CD14-positive monocyte (primary cell): Measurements from ENCODE around the gene C4BPB. TPM values are rescaled to one million over a fixed set of nuclear protein-coding genes. Genes with fewer than 3 reads are reported as not detected.

Source experiments
- DNase-seq, 3 donors: peaks; one replicate each; pipeline ENCODE4 v3.0.0-alpha.2; 2011 to 2022
- H2AFZ ChIP-seq: 2 replicates; pipeline ENCODE4 v1.6.0; 2012; ENCODE audit warnings: mild to moderate bottlenecking, low read depth, low read length, inconsistent platforms; ENCODE audit not compliant: insufficient read depth, poor library complexity, severe bottlenecking
- H3K27ac ChIP-seq, 2 donors: 1 replicate in 1 of 2; 2 replicates in 1 of 2; pipeline ENCODE4 v1.5.1; 2012 to 2013; ENCODE audit warnings: low read length in 2 of 2, control low read depth in 1 of 2, inconsistent platforms in 1 of 2, low read depth in 1 of 2, mild to moderate bottlenecking in 1 of 2
- H3K27me3 ChIP-seq, 2 donors: one replicate each; pipeline versions ENCODE4 v1.6.0 to v1.6.1; 2011 to 2013; ENCODE audit warnings: low read length in 2 of 2; ENCODE audit not compliant: control insufficient read depth in 2 of 2, insufficient read depth in 2 of 2
- H3K36me3 ChIP-seq, 2 donors: replicated peaks in 1 of 2; 1 replicate in 1 of 2; 2 replicates in 1 of 2; pipeline versions ENCODE4 v1.5.1 to v1.6.1; 2012 to 2013; ENCODE audit warnings: low read length in 2 of 2, control low read depth in 1 of 2, inconsistent platforms in 1 of 2, mild to moderate bottlenecking in 1 of 2; ENCODE audit not compliant: insufficient read depth in 2 of 2, control insufficient read depth in 1 of 2
- H3K4me1 ChIP-seq, 2 donors: 1 replicate in 1 of 2; 2 replicates in 1 of 2; pipeline versions ENCODE4 v1.5.1 to v1.6.1; 2012 to 2013; ENCODE audit warnings: low read length in 2 of 2, control low read depth in 1 of 2, inconsistent platforms in 1 of 2, mild to moderate bottlenecking in 1 of 2, moderate library complexity in 1 of 2; ENCODE audit not compliant: insufficient read depth in 2 of 2, control insufficient read depth in 1 of 2
- H3K4me2 ChIP-seq: replicated peaks from 2 replicates; pipeline ENCODE3; 2012; ENCODE audit warnings: low read length, moderate library complexity, mild to moderate bottlenecking; ENCODE audit not compliant: poor library complexity, severe bottlenecking; ENCODE audit errors: extremely low read depth
- H3K4me3 ChIP-seq, 3 experiments: fragments of 200-600 bp in 1 of 3; sonication (generic) in 1 of 3; replicated peaks in 1 of 3; 1 replicate in 2 of 3; 2 replicates in 1 of 3; pipeline ENCODE4 v1.5.1; 2011 to 2013; ENCODE audit warnings: low read length in 3 of 3, mild to moderate bottlenecking in 3 of 3, control low read depth in 2 of 3, low read depth in 2 of 3, inconsistent platforms in 1 of 3, moderate library complexity in 1 of 3
- H3K79me2 ChIP-seq: 2 replicates; pipeline ENCODE4 v1.6.0; 2012; ENCODE audit warnings: mild to moderate bottlenecking, control low read depth, inconsistent platforms, low read length, moderate library complexity; ENCODE audit not compliant: insufficient read depth
- H3K9ac ChIP-seq: 2 replicates; pipeline ENCODE4 v1.6.0; 2017; ENCODE audit warnings: low read length, mild to moderate bottlenecking; ENCODE audit not compliant: insufficient read depth, poor library complexity, severe bottlenecking
- H3K9me3 ChIP-seq, 2 donors: replicated peaks in 1 of 2; 1 replicate in 1 of 2; 2 replicates in 1 of 2; pipeline versions ENCODE4 v1.5.1 to v1.6.1; 2012 to 2013; ENCODE audit warnings: low read length in 2 of 2, control low read depth in 1 of 2; ENCODE audit not compliant: control insufficient read depth in 1 of 2, insufficient read depth in 1 of 2
- H4K20me1 ChIP-seq: 2 replicates; pipeline ENCODE4 v1.6.0; 2012; ENCODE audit warnings: mild to moderate bottlenecking, low read length, control low read depth, moderate library complexity; ENCODE audit not compliant: insufficient read depth
- H3K27ac Mint-ChIP-seq, 7 donors: one replicate each; pipeline ENCODE4 v1.8.0; 2020; ENCODE audit warnings: mild to moderate bottlenecking in 7 of 7, mixed read lengths in 7 of 7, moderate library complexity in 6 of 7, inconsistent platforms in 2 of 7
- H3K27me3 Mint-ChIP-seq, 3 donors: one replicate each; pipeline ENCODE4 v1.8.0; 2021 to 2022; ENCODE audit warnings: low read depth in 3 of 3, mild to moderate bottlenecking in 3 of 3, mixed read lengths in 3 of 3, moderate library complexity in 3 of 3, inconsistent platforms in 1 of 3
- H3K36me3 Mint-ChIP-seq, 2 donors: one replicate each; pipeline ENCODE4 v1.8.0; 2020; ENCODE audit warnings: mixed read lengths in 2 of 2, inconsistent platforms in 1 of 2, mild to moderate bottlenecking in 1 of 2
- H3K4me1 Mint-ChIP-seq: one replicate; pipeline ENCODE4 v1.8.0; 2020; ENCODE audit warnings: mild to moderate bottlenecking, mixed read lengths
- H3K4me3 Mint-ChIP-seq, 2 donors: one replicate each; pipeline ENCODE4 v1.8.0; 2020; ENCODE audit warnings: mild to moderate bottlenecking in 2 of 2, mixed read lengths in 2 of 2, moderate library complexity in 1 of 2
- H3K9me3 Mint-ChIP-seq, 7 donors: one replicate each; pipeline ENCODE4 v1.8.0; 2020 to 2022; ENCODE audit warnings: mixed read lengths in 7 of 7, mild to moderate bottlenecking in 6 of 7, moderate library complexity in 6 of 7, inconsistent platforms in 2 of 7
- CTCF ChIP-seq: fragments of 200-600 bp; IDR thresholded peaks from one replicate; pipeline ENCODE4 v1.8.0; 2022; ENCODE audit warnings: antibody characterized with exemption, mild to moderate bottlenecking
- WGBS: methylation state at CpG from one replicate; pipeline ENCODE4 v1.1.5; 2013; ENCODE audit warnings: missing lambda C conversion rate; ENCODE audit not compliant: insufficient coverage; 5-methylcytosine and 5-hydroxymethylcytosine counted together
- intact Hi-C, 2 donors: fragments of 100-400 bp; cut with micrococcal nuclease; formaldehyde crosslinking; loops; one replicate each; pipeline versions ENCODE4 v1.15.0 to v1.15.1; 2023
- polyA plus RNA-seq, 3 donors: library from polyadenylated mRNA; depleted of rRNA in 1 of 3; unstranded in 2 of 3; stranded (reverse) in 1 of 3; fragments of 300-500 nt in 2 of 3; fragments of >200 nt in 1 of 3; fragmentation: Illumina TruSeq in 2 of 3; gene quantifications; 1 replicate in 2 of 3; 2 replicates in 1 of 3; pipeline ENCODE4 v1.2.3, GENCODE V29; 2012 to 2021

Gene C4BPB
- polyA plus RNA-seq, 3 donors: not detected

- no peak for DNase-seq
- H3K4me1 ChIP-seq: peaks cover 0 to 6% of the 10 kb centered on the region in 2 donors
- no peaks in the 10 kb centered on the region for H3K36me3 ChIP-seq
- Mint-ChIP-seq H3K36me3 (peaks cover 0 to 9% of the 10 kb centered on the region in 2 donors), H3K4me1 (peaks cover 14% of the 10 kb centered on the region), H3K27me3 (peaks cover 3 to 6% (median 3%) of the 10 kb centered on the region in 3 donors), H3K4me3 (no peak overlapping the region), H3K9me3 (no peaks in the 10 kb centered on the region), H3K27ac (no peak overlapping the region)
- no peaks in the 10 kb centered on the region for H3K9me3 ChIP-seq
- H3K79me2 ChIP-seq: no peaks in the 10 kb centered on the region
- no CpG with 5 or more reads among the region's 2 CpGs for WGBS
- no peak overlapping the region for H3K9ac ChIP-seq
- intact Hi-C loops: loop anchor here (5.0 to 10.0 kb wide), 5 partner anchors 233 to 415 kb away; partner anchors contain the start of genes CD55 (in 1 of the 2) and CR1 (in 1 of the 2)
- no peak for TF ChIP-seq CTCF
- no peak overlapping the region for H3K27ac ChIP-seq
- H3K27me3 ChIP-seq: peaks cover 0 to 2% of the 10 kb centered on the region in 2 donors
- H3K4me2 ChIP-seq: no peak overlapping the region
- H3K4me3 ChIP-seq: no peak overlapping the region
- no peaks in the 10 kb centered on the region for H4K20me1 ChIP-seq
- no peak overlapping the region for H2AFZ ChIP-seq
Measured at GRCh38 chr1:207081806-207082205, 6.9 kb upstream of the C4BPB start.

- Mint-ChIP-seq H3K27me3 (peaks cover 3 to 6% (median 3%) of the 10 kb centered on the region in 3 donors), H3K4me3 (no peak overlapping the region), H3K9me3 (no peaks in the 10 kb centered on the region), H3K4me1 (peaks cover 11% of the 10 kb centered on the region), H3K27ac (no peak overlapping the region), H3K36me3 (peaks cover 0 to 7% of the 10 kb centered on the region in 2 donors)
- no peak overlapping the region for H3K4me3 ChIP-seq
- H3K36me3 ChIP-seq: no peaks in the 10 kb centered on the region
- peaks cover 0 to 2% of the 10 kb centered on the region in 2 donors for H3K27me3 ChIP-seq
- H3K9me3 ChIP-seq: no peaks in the 10 kb centered on the region
- no peaks in the 10 kb centered on the region for H3K79me2 ChIP-seq
- 100% methylated on average over 1 of the region's 2 CpGs for WGBS
- intact Hi-C loops: loop anchor here (5.0 to 10.0 kb wide), 5 partner anchors 231 to 413 kb away; partner anchors contain the start of genes CD55 (in 1 of the 2) and CR1 (in 1 of the 2)
- no peak overlapping the region for H3K4me2 ChIP-seq
- no peaks in the 10 kb centered on the region for H4K20me1 ChIP-seq
- H3K4me1 ChIP-seq: peaks cover 0 to 4% of the 10 kb centered on the region in 2 donors
- DNase-seq: no peak
- no peak overlapping the region for H3K27ac ChIP-seq
- no peak for TF ChIP-seq CTCF
- no peak overlapping the region for H2AFZ ChIP-seq
- no peak overlapping the region for H3K9ac ChIP-seq
Measured at GRCh38 chr1:207084232-207084631, 4.4 kb upstream of the C4BPB start.
